ENCODE data around the gene EIF1AD. TPM values are rescaled to one million over a fixed set of nuclear protein-coding genes. Genes with fewer than 3 reads are reported as not detected.
"Not testable (repeated sequence)": the region's sequence is repeated elsewhere in the genome, so short reads cannot be mapped to it uniquely, and the experiment has no call there.

EIF1AD gene
- total RNA-seq: 22.0 TPM

- FAIRE-seq (no peak), DNase-seq (ENCODE audit: low spot score in 2 of 2) (peak; percentile 84)
Observed at GRCh38 chr11:66001942-66002647, at the start of gene EIF1AD, which contains the start of gene BANF1. EIF1AD (minus strand) TSS chr11:66002157; CDS start chr11:66000389, 1,768 bp downstream. BANF1 (plus strand) TSS chr11:66002503; CDS start chr11:66003251, 748 bp downstream.

DNA sequence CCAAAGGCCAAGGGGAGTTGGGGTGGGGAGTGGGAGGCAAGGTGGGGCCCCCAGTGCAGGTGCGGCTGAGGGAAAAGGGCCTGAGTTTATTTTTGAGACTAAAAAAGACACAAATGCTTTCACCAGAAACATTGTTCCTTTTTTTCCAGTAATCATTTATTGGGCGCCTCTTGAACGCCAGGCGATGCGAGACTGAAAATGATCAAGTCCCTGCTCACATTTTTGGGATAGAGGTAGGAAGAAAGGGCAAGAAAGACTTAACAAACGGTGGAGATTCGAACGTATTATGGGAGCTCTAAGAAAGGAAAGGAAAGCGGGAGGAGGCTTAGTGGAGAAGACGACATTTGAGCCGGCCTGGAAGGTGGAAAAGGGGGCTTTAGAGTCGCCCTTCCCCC lies 49.4 kb upstream of the EIF1AD start:
- DNase-seq (ENCODE audit: low spot score in 2 of 2): no peak
- FAIRE-seq: no peak

DNA sequence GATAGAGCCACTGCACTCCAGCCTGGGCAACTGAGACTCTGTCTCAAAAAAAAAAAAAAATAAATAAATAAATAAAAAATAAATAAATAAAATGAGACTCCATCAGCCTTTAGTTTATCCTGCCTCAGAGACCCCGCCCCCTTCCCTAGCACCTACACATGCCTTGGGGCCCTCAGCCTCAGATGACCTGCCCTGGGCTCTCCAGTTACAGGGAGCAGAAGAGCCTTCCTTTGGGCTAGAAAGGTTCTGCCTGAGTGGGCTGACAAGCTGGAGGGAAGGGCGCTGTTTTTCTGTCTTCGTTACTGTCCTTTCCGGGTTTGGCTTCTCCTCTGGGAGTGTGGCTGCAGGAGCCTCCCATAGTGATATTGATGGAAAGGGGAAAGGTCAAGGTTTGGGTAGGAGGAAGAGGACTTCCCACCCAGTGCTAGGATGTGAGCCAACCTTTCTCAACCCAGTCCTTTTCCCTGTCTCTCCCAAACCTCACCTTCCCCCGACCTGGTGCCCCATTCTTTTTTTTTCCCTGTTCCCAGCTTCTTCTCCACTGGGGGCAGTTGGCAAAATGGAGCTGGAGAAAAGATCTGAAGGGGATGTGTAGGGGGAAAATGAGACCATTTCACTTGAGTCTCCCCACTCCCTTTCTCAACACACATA lies 48.7 kb upstream of the EIF1AD start:
- FAIRE-seq (no peak), DNase-seq (ENCODE audit: low spot score in 2 of 2) (peak in 1 of 2 donors; percentile 46)

GRCh38 chr11:66048547-66049323 lies 46.8 kb upstream of the EIF1AD start, which contains the start of gene GAL3ST3:
GAL3ST3 (minus strand) TSS chr11:66049161; CDS start chr11:66045415, 3,746 bp downstream.
- FAIRE-seq (no peak), DNase-seq (ENCODE audit: low spot score in 2 of 2) (peak in 1 of 2 donors; percentile 46)

DNA sequence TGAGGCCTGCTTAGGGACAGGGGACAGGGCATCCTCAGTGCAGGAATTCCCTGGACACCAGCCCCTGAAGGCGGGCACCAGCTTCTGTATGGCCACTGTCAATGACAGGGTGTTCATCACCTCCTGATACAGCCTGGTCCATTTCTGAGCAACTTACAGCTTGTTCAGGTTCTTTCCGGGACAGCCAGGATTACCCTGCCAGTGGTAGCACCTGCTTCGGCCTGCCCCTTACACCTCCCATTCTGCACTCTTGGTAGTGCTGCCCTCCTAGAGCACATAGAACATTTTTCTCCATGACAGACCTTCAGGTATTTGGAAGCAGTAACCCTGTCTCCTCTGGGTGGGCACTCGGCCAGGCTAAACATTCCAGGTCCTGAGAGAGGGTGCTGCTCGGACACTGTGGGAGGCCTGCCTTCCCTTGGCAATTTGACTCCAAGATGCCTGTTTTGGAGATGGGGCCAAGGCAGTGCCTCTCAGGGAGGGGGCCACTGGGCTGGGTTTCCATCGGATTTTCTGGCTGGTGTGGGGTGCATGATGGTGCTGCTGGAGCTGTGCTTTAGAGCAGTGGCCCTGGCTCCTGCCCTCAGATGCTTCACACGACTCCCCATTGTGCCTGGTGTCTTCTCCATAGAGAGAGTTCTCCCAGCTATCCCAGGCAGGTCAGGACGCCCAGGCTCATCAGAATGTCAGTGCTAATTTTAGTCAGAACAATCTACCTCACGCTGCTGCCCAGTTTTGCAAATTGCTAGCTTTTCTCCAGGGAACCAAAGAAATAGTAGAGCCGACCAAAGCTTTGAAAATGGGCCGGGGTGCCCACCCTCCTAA lies 45.8 kb upstream of the EIF1AD start:
- FAIRE-seq: no peak
- peak in 1 of 2 donors; percentile 16 for DNase-seq (ENCODE audit: low spot score in 2 of 2)

DNA sequence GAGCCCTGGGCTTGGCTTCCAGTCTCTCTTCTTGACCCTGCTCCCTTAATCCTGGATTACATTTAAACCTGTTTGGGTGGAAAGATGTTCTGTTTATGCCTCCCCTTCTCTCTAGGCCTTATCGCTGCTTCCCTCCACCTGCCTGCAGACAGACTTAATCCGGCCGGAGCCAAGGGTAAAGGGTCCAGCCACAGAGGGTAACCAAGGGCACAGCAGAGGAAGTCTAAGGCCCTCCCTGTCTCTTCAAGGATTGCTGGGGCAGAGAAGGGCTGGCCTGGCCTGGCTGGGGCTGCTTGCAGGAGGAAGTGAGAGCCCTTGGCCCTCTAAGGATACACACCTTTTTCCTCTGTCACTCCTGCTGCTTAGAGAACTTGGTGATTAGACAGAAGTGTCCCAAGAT lies 44.9 kb upstream of the EIF1AD start:
- FAIRE-seq (no peak), DNase-seq (ENCODE audit: low spot score in 2 of 2) (peak in 1 of 2 donors; percentile 5)

GRCh38 chr11:66045177-66045639 lies 43.3 kb upstream of the EIF1AD start:
- FAIRE-seq (no peak), DNase-seq (ENCODE audit: low spot score in 2 of 2) (peak; percentile 81 to 88)

DNA sequence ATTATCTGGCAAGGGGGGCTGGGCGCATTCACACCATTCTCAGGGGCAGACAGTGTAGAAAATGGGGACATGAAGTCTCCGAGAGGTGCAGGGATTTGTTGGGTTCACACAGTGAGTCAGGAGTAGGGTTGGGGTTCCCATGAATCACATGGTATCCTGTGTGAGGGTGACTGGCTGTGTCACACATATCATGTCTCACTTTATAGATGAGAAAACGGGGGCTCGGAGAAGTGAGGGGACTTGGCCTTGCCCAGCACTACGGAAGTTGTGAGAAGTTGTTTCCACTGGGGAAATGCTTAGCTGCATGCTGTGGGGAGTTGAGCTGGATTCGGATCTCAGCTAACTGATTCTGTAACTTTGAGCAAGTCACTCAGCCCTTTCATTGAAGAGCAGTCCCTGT lies 42.8 kb upstream of the EIF1AD start:
- FAIRE-seq: no peak

DNA sequence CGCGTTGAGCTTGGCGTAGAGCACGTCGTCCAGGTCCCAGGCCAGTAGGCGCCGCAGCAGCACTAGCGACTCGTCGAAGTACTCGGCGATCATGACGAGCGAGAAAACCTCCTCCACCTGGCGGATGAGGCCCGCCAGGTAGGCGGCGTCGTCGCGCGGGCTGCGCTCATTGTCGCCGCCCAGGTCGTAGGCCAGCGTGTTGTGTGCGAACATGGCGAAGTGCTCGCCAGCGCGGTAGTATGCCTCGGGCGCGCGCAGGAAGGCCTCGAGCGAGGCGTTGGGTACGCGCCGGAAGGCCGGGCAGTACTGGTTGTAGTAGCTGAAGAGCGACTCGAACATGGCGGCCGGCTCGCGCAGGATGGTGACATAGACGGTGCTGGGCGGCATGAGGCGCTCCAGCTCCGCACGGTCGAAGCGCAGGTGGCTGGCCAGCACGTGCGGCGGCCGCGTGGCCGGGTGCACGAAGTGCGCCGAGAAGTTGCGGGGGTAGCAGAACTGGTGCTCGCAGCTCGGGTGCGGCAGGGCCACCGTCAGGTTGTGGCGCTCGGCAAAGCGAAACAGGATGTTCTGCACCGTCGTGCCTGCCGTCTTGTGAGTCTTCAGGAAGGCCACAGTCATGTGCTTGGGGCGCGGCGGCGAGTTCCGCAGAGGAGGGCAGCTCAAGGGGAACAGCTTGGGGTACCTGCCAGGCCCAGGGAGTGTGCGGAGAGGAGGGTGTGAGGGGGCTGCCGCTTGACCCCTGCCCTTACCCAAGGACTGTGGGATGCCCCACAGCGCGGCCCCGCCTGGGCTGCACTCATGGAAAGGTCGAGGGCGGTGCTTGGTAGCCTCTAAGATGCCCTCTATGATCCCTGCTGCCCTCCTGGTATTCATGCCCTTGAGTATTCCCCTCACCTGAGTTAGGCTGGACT lies 41.3 kb upstream of the EIF1AD start:
- FAIRE-seq: no peak
- peak; percentile 4 to 27 for DNase-seq (ENCODE audit: low spot score in 2 of 2)

More for the DNA sequence above, 42.8 kb upstream of the EIF1AD start:
- DNase-seq (ENCODE audit: low spot score in 2 of 2): no peak

- no peak for FAIRE-seq
- peak; percentile 5 to 10 for DNase-seq (ENCODE audit: low spot score in 2 of 2)
Observed at GRCh38 chr11:66042227-66042995, 40.5 kb upstream of the EIF1AD start.

DNA sequence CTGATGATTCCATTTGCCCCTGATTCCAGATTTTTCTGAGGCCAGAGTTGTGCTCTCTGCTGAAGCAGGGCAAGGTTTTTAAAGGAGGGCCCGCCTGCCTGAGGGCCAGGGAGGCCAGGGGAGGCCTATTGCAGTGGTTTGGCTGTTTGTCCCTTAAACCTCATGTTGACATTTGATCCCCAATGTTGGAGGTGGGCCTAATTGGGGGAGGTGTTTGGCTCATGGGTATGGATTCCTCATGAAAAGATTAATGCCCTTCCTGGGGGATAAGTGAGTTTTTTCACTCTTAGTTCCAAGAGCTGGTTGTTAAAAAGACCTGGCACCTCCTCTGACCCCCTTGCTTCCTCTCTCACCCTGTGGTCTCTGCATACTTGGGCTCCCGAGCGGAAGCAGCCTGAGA lies 37.8 kb upstream of the EIF1AD start:
- DNase-seq (ENCODE audit: low spot score in 2 of 2): no peak
- FAIRE-seq: no peak

DNA sequence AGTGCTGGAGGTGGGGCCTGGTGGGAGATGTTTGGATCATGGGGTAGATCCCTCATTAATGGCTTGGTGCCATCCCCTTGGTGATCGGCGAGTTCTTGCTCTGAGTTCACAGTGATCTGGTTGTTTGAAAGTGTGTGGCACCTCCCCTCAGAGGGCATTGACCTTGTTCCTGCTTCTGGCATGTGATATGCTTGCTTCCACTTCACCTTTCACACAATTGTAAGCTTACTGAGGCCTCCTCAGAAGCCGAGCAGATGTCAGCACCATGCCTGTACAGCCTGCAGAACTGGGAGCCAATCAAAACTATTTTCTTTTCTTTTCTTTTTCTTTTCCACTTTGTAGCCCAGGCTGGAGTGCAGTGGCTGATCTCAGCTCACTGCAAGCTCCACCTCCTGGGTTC lies 35.4 kb upstream of the EIF1AD start:
- DNase-seq (ENCODE audit: low spot score in 2 of 2) (no peak), FAIRE-seq (no peak)

GRCh38 chr11:66036334-66036710 lies 34.4 kb upstream of the EIF1AD start:
- no peak for FAIRE-seq
- DNase-seq (ENCODE audit: low spot score in 2 of 2): no peak

DNA sequence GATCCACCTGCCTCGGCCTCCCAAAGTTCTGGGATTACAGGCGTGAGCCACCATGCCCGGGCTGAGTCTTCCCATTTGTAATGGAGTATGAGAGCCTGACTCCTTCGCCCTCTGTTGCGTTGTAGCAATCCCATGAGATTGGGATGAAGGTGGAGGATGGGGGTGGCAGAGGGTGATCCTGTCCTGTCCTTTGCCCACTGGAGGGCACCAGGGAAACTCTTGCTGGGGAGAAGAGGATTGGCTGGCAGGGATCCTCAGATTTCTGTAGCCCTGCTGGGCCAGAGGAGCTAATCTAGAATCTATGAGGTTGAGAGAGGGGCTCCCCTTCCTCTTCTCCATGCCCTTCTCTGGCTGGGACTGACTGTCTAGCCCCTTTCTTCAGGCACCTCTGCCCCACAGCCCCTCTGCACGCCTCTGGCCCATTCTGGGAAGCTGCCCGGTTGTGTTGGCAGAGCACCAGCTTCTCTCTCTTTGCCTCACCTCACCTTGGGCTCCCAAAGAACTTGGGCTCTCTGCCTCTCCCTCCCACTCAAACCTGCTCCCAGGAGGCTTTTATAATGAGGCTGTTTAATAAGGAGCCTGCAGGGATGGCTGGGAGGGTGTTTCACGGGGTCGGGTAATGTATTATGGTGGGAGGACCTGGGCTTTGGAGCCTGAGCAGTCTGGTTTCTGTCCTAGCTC lies 33.8 kb upstream of the EIF1AD start:
- DNase-seq (ENCODE audit: low spot score in 2 of 2): no peak
- no peak for FAIRE-seq

DNA sequence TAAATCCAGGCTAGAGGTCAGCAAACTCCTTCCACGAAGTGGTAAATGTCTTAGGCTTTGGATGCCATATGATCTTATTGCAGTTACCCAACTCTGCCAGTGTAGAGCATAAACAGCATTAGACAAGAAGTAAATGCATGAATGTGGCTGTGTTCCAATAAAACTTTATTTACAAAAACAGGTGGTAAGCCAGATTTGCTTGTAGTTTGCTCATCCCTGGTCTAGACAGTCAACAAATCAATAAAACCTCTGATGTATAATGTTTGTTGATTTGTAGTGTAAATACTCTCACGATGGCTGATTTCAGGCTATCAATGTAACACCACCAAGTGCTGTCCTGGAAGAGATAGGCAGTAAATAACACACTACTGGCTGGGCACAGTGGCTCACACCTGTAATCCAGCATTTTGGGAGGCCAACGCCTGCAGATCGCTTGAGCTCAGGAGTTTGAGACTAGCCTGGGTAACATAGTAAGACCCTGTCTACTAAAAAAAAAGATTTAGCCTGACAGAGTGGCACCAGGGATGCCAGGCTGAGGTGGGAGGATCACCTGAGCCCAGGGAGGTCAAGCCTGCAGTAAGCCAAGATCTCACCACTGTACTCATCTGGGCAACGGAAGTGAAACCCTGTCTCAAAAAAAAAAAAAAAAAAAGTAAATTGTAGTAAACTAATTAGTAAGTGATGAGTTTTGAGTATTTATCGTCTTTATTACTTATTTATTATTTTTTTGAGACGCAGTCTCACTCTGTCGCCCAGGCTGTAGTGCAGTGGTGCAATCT lies 31.2 kb upstream of the EIF1AD start:
- no peak for FAIRE-seq
- no peak for DNase-seq (ENCODE audit: low spot score in 2 of 2)

- no peak for DNase-seq (ENCODE audit: low spot score in 2 of 2)
- FAIRE-seq: no peak
Observed at GRCh38 chr11:66026017-66026529, 24.1 kb upstream of the EIF1AD start, which contains the start of gene CATSPER1. CATSPER1 (minus strand) TSS chr11:66026479; CDS start chr11:66026379, 100 bp downstream.

- FAIRE-seq; DNase-seq (ENCODE audit: low spot score in 2 of 2): not testable (repeated sequence)
Observed at GRCh38 chr11:66023186-66023440, 21.2 kb upstream of the EIF1AD start.
